Right ventricle myocardium inferior (tissue), 1 donor: ENCODE results near the gene SNPH. TPM values are rescaled to one million over a fixed set of nuclear protein-coding genes. Genes with fewer than 3 reads are reported as not detected.

ENCODE experiments used
- ATAC-seq: fragments of 200-7000 bp; cut with Tn5 transposase; one replicate; pipeline ENCODE4 v1.9.1; 2020; ENCODE audit warnings: mild to moderate bottlenecking, moderate library complexity
- DNase-seq: peaks from one replicate; pipeline ENCODE4 v3.0.0; 2021; ENCODE audit errors: missing footprints
- intact Hi-C: fragments of 100-400 bp; cut with DNase I; formaldehyde crosslinking; loops from one replicate; pipeline ENCODE4 v1.11.0; 2022
- total RNA-seq: library from RNA; stranded (reverse); fragmentation: NEBNext Ultra II Directional; extraction: Animal tissue kit (Norgen Biotek cat#: 25700); gene quantifications from one replicate; pipeline ENCODE4 v1.2.1, GENCODE V29; 2021
- donor health status: DM: no; HTN: yes; CAD: no; lungs with severe emphysema.

SNPH gene
- total RNA-seq, 1 donor from 2014 or later, result 8.5 TPM

GRCh38 chr20:1299522-1299921 is 33.4 kb downstream of the SNPH start:
- no peak for ATAC-seq
- DNase-seq, result no peak
- intact Hi-C loops, result no loop called here

GRCh38 chr20:1300083-1300840 is 34.2 kb downstream of the SNPH start:
- no peak for ATAC-seq
- DNase-seq, result no peak
- intact Hi-C loops, result no loop called here

GRCh38 chr20:1301031-1301529 is 35.0 kb downstream of the SNPH start:
- ATAC-seq (no peak), DNase-seq (no peak)
- intact Hi-C loops, result no loop called here

DNA sequence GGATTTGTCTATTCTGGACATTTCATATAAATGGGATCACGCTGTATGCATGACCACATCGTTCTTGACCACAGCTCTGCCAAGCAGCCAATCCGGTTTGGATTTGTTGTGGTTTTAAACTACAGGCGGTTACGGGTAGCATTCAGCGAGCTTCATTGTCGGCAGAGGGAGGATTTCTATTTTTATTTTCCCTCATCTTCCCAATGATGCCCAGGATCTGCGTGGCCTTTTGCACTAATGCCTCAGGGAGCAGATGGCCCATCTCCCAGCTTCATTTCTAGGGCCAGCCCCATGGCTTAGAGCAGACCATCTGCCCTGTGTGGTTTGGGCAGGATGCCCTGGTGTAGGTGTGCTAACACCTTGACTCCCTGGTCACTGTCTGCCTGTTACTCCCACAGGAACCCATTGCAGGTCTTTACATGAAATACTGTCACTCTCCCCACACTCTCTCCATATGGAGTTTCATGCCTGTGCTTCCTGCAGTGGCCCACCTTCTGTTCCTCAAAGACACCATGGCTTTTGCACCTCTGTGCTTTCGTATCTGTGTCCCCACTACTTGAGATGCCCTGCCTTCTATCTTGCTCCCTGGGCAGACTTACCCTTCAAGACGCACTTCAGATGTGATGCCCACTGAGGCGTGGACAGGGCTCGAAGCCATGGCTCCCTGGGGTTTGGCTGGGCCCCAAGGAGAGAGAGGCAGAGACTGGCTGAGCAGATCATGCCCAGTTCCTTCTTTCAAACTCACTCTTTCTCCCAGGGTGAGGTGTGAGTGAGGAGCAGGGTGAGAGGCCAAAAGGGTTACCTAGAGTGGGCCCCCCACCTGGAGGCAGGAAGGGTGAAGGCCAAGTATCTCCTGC is 36.8 kb downstream of the SNPH start:
- ATAC-seq (no peak), DNase-seq (no peak)
- intact Hi-C loops, result no loop called here

- no peak for DNase-seq
- intact Hi-C loops, result no loop called here
- ATAC-seq, result no peak
Observed at GRCh38 chr20:1304710-1305515, 38.8 kb downstream of the SNPH start.

DNA sequence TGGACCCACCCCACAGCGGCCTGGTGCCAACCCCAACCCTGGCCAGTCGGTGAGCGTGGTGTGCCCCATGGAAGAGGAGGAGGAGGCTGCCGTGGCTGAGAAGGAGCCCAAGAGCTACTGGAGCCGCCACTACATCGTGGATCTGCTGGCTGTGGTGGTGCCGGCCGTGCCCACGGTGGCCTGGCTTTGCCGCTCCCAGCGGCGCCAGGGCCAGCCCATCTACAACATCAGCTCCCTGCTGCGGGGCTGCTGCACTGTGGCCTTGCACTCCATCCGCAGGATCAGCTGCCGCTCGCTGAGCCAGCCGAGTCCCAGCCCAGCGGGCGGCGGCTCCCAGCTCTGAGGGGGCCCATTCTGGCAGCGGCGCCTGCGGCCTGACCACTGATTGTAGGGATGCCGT is 39.6 kb downstream of the SNPH start:
- ATAC-seq (no peak), DNase-seq (no peak)
- intact Hi-C loops, result no loop called here

GRCh38 chr20:1306316-1307135 is 40.4 kb downstream of the SNPH start:
- intact Hi-C loops, result no loop called here
- no peak for ATAC-seq
- DNase-seq, result no peak

DNA sequence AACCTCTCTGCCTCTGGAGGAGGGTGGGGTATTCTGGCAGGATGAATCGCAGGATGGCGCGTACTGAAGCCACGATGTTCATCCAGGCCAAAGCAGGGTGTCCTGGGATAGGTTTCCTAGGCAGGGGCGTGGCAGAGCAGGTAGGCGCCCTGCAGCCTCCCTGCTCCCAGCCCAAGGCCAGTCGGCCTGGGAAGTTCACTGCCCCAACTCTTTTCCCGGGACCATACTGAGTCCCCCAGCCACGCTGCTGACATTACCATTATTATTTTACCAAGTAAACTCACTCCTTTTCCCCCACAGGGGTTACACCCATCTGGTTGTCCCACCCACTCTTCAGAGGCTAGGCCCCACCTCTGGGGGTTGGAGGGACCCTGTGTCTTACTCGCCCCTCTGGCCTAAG is 41.1 kb downstream of the SNPH start:
- ATAC-seq (no peak), DNase-seq (no peak)
- intact Hi-C loops, result no loop called here

DNA sequence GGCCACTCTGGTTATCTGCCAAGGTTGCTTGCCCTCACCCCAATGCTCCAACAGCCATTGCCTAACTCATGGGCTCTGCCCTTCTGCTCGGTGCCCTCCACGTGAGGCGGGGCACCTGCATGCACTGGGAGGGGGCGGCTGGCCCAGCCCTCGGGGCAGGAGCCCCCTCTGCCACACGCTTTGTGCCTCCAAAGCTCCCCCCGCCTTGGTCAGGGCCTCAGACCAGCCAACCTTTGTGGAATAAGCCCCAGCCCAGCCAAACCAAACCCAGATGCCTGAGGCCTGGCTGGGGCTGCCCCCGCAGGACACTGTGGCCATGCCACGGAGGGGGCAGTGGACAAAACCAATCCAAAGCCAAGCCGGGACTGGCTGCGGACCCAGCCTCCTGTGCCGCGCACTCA is 41.5 kb downstream of the SNPH start:
- intact Hi-C loops, result no loop called here
- ATAC-seq, result no peak
- DNase-seq, result no peak

- DNase-seq (no peak), ATAC-seq (no peak)
- intact Hi-C loops, result no loop called here
Observed at GRCh38 chr20:1308067-1308701, 42.1 kb downstream of the SNPH start.

GRCh38 chr20:1308702-1309095 is 42.6 kb downstream of the SNPH start:
- intact Hi-C loops, result no loop called here
- DNase-seq (no peak), ATAC-seq (no peak)

- intact Hi-C loops, result no loop called here
- ATAC-seq (no peak), DNase-seq (no peak)
Observed at GRCh38 chr20:1309439-1309847, 43.3 kb downstream of the SNPH start.

DNA sequence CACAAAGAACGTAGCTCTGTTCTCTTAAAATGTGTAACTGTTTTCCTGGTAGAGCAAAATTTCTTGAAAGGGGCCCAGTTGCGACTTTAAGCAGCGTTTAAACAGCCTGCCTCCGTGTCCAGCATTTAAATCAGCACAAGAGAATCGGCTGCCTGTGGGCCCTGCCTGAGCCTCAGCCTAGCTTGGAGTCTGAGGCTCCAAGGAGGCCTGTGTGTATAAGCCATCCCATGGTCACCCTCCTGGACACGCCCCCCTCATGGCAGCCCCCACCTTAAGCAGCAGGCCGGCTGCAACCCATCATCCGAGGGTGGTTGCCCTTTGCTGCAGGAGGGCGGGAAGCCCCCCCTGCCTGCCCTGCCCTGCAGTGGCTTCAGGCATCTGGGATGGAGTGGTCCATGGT is 44.0 kb downstream of the SNPH start:
- intact Hi-C loops, result no loop called here
- DNase-seq, result no peak

GRCh38 chr20:1310506-1311190 is 44.6 kb downstream of the SNPH start:
- intact Hi-C loops, result no loop called here
- ATAC-seq (no peak), DNase-seq (no peak)

More for the DNA sequence above, 44.0 kb downstream of the SNPH start:
- ATAC-seq, result no peak

- no peak for DNase-seq
- no peak for ATAC-seq
- intact Hi-C loops, result no loop called here
Observed at GRCh38 chr20:1312308-1312707, 46.2 kb downstream of the SNPH start.

DNA sequence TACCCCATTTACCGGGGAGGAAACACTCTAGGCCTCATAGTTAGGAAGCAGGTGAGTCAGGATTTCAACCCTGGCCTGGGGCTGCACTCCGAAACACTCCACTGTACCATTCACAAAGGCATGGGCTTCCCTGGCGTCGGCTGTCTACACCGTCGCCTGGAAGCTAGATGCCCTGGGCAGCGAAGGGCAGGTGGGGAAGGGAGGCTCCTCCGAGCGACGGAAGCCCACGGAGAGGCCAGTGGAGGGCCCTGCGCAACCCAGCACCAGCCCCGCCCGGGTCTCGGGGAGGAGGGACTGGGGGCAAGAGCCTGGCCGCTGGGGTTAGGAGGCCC is 46.8 kb downstream of the SNPH start:
- peak; percentile 6 for ATAC-seq

GRCh38 chr20:1313236-1313964 is 47.3 kb downstream of the SNPH start:
- intact Hi-C loops, result loop anchor here (1.0 kb wide), 1 partner anchor 124 kb away; no protein-coding TSS in a partner anchor
- ATAC-seq (peak; percentile 84), DNase-seq (peak; percentile 90)

More for the DNA sequence above, 46.8 kb downstream of the SNPH start:
- no peak for DNase-seq
- intact Hi-C loops, result loop anchor here (1.0 kb wide), 1 partner anchor 124 kb away; no protein-coding TSS in a partner anchor
